K562 (cell line): ENCODE data around the gene NT5DC1. TPM values are rescaled to one million over a fixed set of nuclear protein-coding genes. Genes with fewer than 3 reads are reported as not detected.
A peak's percentile ranks its signal among the peaks of the same experiment; 100 is the strongest.

Source experiments
- CBFA2T3 ChIP-seq: fragments of 450-650 bp; IDR thresholded peaks from 2 replicates; pipeline ENCODE4 v1.6.1; 2017
- HEY1 ChIP-seq: fragments of 250-450 bp; sonication (Bioruptor Pico); IDR thresholded peaks from 2 replicates; pipeline ENCODE4 v1.5.0; 2020; ENCODE audit warnings: mild to moderate bottlenecking, moderate library complexity, borderline replicate concordance
- KAT7 ChIP-seq: sonication (generic); formaldehyde crosslinking; IDR thresholded peaks from 2 replicates; pipeline ENCODE4 v1.8.0; 2022; ENCODE audit warnings: missing genetic modification reagents, mild to moderate bottlenecking, borderline replicate concordance
- KLF1 ChIP-seq: fragments of 450-650 bp; IDR thresholded peaks from 2 replicates; pipeline ENCODE4 v1.6.1; 2016; ENCODE audit warnings: missing genetic modification characterization, missing compliant biosample characterization
- LEF1 ChIP-seq: fragments of 450-650 bp; IDR thresholded peaks from 2 replicates; pipeline ENCODE4 v1.6.1; 2016; ENCODE audit warnings: mild to moderate bottlenecking
- MAFF ChIP-seq: IDR thresholded peaks from 2 replicates; pipeline ENCODE4 v1.6.1; 2012; ENCODE audit warnings: low read length, improper control_type of control experiment
- MAFG ChIP-seq: fragments of 450-650 bp; conservative IDR thresholded peaks from 2 replicates; pipeline ENCODE4 v1.6.1; 2016; ENCODE audit warnings: missing genetic modification characterization, missing compliant biosample characterization
- MCM7 ChIP-seq, 2 experiments: fragments of 450-650 bp; IDR thresholded peaks; 2 replicates each; pipeline ENCODE4 v1.6.1; 2016 to 2018
- MTA1 ChIP-seq: fragments of 450-650 bp; IDR thresholded peaks from 2 replicates; pipeline ENCODE4 v1.6.1; 2017; ENCODE audit warnings: borderline replicate concordance
- PHF20 ChIP-seq: fragments of 450-650 bp; IDR thresholded peaks from 2 replicates; pipeline ENCODE4 v1.6.1; 2018; ENCODE audit not compliant: partially characterized antibody
- RCOR1 ChIP-seq, 2 experiments: IDR thresholded peaks; 2 replicates each; pipeline ENCODE4 v1.6.1; 2012; ENCODE audit warnings: low read depth in 2 of 2, low read length in 2 of 2, borderline replicate concordance in 1 of 2, improper control_type of control experiment in 1 of 2
- RHOXF2B ChIP-seq: fragments of 250-450 bp; sonication (Bioruptor Pico); conservative IDR thresholded peaks from 2 replicates; pipeline ENCODE4 v1.5.1; 2021
- TAF1 ChIP-seq: IDR thresholded peaks from 2 replicates; pipeline ENCODE4 v1.6.1; 2011; ENCODE audit warnings: mild to moderate bottlenecking, low read length, moderate library complexity; ENCODE audit not compliant: insufficient read depth, control insufficient read depth, severe bottlenecking; ENCODE audit errors: extremely low read depth
- TGIF2 ChIP-seq: sonication (generic); formaldehyde crosslinking; IDR thresholded peaks from 2 replicates; pipeline ENCODE4 v1.8.1; 2022; ENCODE audit warnings: mild to moderate bottlenecking, missing genetic modification reagents, moderate library complexity
- ZKSCAN1 ChIP-seq: fragments of 150-350 bp; IDR thresholded peaks from 2 replicates; pipeline ENCODE4 v1.6.1; 2016; ENCODE audit warnings: low read depth, low read length
- polyA plus RNA-seq, 8 experiments: library from polyadenylated mRNA; depleted of rRNA in 4 of 8; stranded (reverse) in 5 of 8; unstranded in 3 of 8; fragments of >200 nt; fragmentation: Nextera tagmentation in 2 of 8; fragmentation: Illumina TruSeq in 1 of 8; extraction: Ambion mirVana in 2 of 8; extraction: Trizol in 1 of 8; gene quantifications; 2 replicates each; pipeline versions ENCODE4 v1.2.1 to v1.2.3, GENCODE V29; 2011 to 2014; ENCODE audit warnings: inconsistent platforms in 1 of 8, missing spikeins in 1 of 8
- total RNA-seq, 7 experiments: library from RNA; depleted of rRNA in 6 of 7; stranded (reverse); fragments of >200 nt in 6 of 7; fragmentation: Illumina TruSeq in 2 of 7; extraction: Trizol in 2 of 7; gene quantifications; 2 replicates each; pipeline versions ENCODE4 v1.2.1 to v1.2.3, GENCODE V29; 2011 to 2021; ENCODE audit warnings: low replicate concordance in 1 of 7
- TF ChIP-seq, protein P1 (sequence below): sonication (generic); formaldehyde crosslinking; IDR thresholded peaks from 2 replicates; pipeline ENCODE4 v1.8.1; 2023; ENCODE audit warnings: mild to moderate bottlenecking, missing genetic modification reagents
- TF ChIP-seq, protein P2 (sequence below): fragments of 450-650 bp; IDR thresholded peaks from 2 replicates; pipeline ENCODE4 v1.6.1; 2018; ENCODE audit not compliant: partially characterized antibody
- TF ChIP-seq, protein P3 (sequence below), 3 experiments: fragments of 200-800 bp in 1 of 3; sonication (Bioruptor generic) in 1 of 3; sonication (generic) in 1 of 3; formaldehyde crosslinking in 1 of 3; IDR thresholded peaks; 2 replicates each; pipeline versions ENCODE4 v1.6.1 to v1.8.0; 2016 to 2022; ENCODE audit warnings: mild to moderate bottlenecking in 2 of 3, missing compliant biosample characterization in 2 of 3, missing genetic modification characterization in 2 of 3, missing genetic modification reagents in 1 of 3
- TF ChIP-seq, protein P4 (sequence below): fragments of 250-450 bp; sonication (Bioruptor Pico); IDR thresholded peaks from 2 replicates; pipeline ENCODE4 v1.5.0; 2021

The NT5DC1 gene
- total and polyA plus RNA-seq, 9 of the 15 experiments (the other 6 are each of a cell fraction or from before 2014, with no cell fraction given), result 4.9 to 28.5 (median 16.3) TPM

DNA sequence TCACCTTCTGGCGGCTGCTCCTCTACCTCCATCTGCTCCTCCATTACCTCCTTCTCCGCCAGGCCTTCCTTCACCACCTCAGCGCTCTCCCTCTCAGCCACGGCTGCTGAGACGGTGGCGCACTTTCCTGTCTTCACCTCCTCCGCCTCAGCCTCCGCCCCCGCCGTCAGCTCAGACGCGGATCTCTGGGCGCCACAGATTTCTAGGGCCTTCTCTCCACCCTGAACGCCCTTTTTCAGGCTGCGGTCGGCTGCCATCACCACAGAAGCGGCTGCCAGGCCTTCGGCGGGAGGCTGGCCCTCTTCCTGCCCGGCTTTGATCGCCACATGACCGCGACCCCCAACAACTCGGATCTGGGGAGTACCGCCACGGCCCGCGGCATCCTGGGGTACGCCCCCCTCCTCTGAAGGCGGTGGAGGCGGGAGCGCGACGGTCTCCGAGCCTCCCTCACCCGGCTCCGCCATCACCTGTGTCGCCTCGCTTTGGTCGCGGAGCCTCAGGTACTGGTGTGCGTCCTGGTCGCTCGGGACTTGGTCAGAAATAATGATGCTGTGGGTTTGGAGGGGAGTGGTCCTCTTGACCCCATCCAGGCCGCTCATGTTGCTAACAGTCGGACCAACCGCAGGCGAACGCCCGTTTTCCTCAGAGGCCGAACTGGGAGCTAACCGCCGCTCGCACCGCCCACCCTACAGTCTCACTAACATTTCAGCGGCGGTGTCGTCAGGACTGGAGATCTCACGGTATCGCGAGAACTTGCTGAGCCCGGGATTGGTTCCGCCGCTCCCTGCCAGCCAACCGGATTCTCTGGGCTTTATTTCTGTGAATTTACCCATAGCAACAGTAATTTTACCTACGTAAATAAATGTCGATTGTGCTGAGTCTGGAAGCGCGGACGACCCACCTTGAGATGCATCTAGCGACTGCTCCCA lies 178.8 kb downstream of the NT5DC1 start, which contains the start of gene TSPYL1 (continued):
- TF ChIP-seq, protein P1, sequence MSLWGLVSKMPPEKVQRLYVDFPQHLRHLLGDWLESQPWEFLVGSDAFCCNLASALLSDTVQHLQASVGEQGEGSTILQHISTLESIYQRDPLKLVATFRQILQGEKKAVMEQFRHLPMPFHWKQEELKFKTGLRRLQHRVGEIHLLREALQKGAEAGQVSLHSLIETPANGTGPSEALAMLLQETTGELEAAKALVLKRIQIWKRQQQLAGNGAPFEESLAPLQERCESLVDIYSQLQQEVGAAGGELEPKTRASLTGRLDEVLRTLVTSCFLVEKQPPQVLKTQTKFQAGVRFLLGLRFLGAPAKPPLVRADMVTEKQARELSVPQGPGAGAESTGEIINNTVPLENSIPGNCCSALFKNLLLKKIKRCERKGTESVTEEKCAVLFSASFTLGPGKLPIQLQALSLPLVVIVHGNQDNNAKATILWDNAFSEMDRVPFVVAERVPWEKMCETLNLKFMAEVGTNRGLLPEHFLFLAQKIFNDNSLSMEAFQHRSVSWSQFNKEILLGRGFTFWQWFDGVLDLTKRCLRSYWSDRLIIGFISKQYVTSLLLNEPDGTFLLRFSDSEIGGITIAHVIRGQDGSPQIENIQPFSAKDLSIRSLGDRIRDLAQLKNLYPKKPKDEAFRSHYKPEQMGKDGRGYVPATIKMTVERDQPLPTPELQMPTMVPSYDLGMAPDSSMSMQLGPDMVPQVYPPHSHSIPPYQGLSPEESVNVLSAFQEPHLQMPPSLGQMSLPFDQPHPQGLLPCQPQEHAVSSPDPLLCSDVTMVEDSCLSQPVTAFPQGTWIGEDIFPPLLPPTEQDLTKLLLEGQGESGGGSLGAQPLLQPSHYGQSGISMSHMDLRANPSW (CRISPR knock-in tag), result 0 out of 2 replicates have a peak, but pooled peaks have one; percentile 25
- 0 out of 2 replicates have a peak, but pooled peaks have one; percentile 6 for TF ChIP-seq ZKSCAN1
- TF ChIP-seq, protein P2, sequence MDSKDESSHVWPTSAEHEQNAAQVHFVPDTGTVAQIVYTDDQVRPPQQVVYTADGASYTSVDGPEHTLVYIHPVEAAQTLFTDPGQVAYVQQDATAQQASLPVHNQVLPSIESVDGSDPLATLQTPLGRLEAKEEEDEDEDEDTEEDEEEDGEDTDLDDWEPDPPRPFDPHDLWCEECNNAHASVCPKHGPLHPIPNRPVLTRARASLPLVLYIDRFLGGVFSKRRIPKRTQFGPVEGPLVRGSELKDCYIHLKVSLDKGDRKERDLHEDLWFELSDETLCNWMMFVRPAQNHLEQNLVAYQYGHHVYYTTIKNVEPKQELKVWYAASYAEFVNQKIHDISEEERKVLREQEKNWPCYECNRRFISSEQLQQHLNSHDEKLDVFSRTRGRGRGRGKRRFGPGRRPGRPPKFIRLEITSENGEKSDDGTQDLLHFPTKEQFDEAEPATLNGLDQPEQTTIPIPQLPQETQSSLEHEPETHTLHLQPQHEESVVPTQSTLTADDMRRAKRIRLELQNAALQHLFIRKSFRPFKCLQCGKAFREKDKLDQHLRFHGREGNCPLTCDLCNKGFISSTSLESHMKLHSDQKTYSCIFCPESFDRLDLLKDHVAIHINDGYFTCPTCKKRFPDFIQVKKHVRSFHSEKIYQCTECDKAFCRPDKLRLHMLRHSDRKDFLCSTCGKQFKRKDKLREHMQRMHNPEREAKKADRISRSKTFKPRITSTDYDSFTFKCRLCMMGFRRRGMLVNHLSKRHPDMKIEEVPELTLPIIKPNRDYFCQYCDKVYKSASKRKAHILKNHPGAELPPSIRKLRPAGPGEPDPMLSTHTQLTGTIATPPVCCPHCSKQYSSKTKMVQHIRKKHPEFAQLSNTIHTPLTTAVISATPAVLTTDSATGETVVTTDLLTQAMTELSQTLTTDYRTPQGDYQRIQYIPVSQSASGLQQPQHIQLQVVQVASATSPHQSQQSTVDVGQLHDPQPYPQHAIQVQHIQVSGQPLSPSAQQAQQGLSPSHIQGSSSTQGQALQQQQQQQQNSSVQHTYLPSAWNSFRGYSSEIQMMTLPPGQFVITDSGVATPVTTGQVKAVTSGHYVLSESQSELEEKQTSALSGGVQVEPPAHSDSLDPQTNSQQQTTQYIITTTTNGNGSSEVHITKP, result no peak
- peak; percentile 48 for TF ChIP-seq PHF20
- TF ChIP-seq LEF1, result no peak
- TF ChIP-seq, protein P3, sequence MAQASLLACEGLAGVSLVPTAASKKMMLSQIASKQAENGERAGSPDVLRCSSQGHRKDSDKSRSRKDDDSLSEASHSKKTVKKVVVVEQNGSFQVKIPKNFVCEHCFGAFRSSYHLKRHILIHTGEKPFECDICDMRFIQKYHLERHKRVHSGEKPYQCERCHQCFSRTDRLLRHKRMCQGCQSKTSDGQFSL (CRISPR knock-in tag; IDR thresholded peaks at IDR 0.05), result 0 out of 2 replicates have a peak, but pooled peaks have one; percentile 41
- TF ChIP-seq, protein P3 (tag; IDR thresholded peaks at IDR 0.05), result no peak
- TF ChIP-seq TGIF2, result no peak
- TF ChIP-seq RCOR1 (IDR thresholded peaks at IDR 0.05; ENCODE audit: borderline replicate concordance in 1 of 2, low read depth in 2 of 2, low read length in 2 of 2), result peak in 1 of 2 experiments; percentile 48; a peak in 2 of 4 replicates
- no peak for TF ChIP-seq MCM7 (IDR thresholded peaks at IDR 0.05)
- no peak for TF ChIP-seq CBFA2T3
- peak; percentile 35 for TF ChIP-seq MAFF
- TF ChIP-seq MTA1, result peak; percentile 91
- TF ChIP-seq HEY1 (CRISPR knock-in tag), result no peak
- 0 out of 2 replicates have a peak, but pooled peaks have one; percentile 30 for TF ChIP-seq MAFG (tag)
- TF ChIP-seq KLF1 (tag), result no peak
- TF ChIP-seq KAT7 (CRISPR knock-in tag), result peak; percentile 98; the same call in 1 of the 2 replicates
- TF ChIP-seq TAF1, result peak; percentile 74
- TF ChIP-seq, protein P4, sequence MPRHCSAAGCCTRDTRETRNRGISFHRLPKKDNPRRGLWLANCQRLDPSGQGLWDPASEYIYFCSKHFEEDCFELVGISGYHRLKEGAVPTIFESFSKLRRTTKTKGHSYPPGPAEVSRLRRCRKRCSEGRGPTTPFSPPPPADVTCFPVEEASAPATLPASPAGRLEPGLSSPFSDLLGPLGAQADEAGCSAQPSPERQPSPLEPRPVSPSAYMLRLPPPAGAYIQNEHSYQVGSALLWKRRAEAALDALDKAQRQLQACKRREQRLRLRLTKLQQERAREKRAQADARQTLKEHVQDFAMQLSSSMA, result 0 out of 2 replicates have a peak, but pooled peaks have one; percentile 20
- TF ChIP-seq RHOXF2B (CRISPR knock-in tag), result no peak
